Stimulated activated memory B cell treated with anti-CD40 and anti-IgM and Interleukin-4, amounts not matched to agents 10 μg/mL and 1 μg/mL and 100 μg/mL, for 72 hours (primary cell): ENCODE results near the gene COG3.
"Not testable (repeated sequence)": the region's sequence is repeated elsewhere in the genome, so short reads cannot be mapped to it uniquely, and the experiment has no call there.

Experiments used
- ATAC-seq: fragments of 150-1000 bp; cut with Tn5 transposase; 2 replicates; pipeline ENCODE4 v1.10.0; 2021
- H3K27ac Mint-ChIP-seq: one replicate; pipeline ENCODE4 v1.8.0; 2022; ENCODE audit warnings: mild to moderate bottlenecking, mixed read lengths
- H3K27me3 Mint-ChIP-seq: one replicate; pipeline ENCODE4 v1.8.0; 2022; ENCODE audit warnings: mixed read lengths
- H3K36me3 Mint-ChIP-seq: one replicate; pipeline ENCODE4 v1.8.0; 2022; ENCODE audit warnings: mixed read lengths
- H3K4me1 Mint-ChIP-seq: one replicate; pipeline ENCODE4 v1.8.0; 2022; ENCODE audit warnings: mixed read lengths
- H3K4me3 Mint-ChIP-seq: one replicate; pipeline ENCODE4 v1.8.0; 2022; ENCODE audit warnings: mild to moderate bottlenecking, moderate library complexity, mixed read lengths
- H3K9me3 Mint-ChIP-seq: one replicate; pipeline ENCODE4 v1.8.0; 2022; ENCODE audit warnings: mixed read lengths

COG3 gene

GRCh38 chr13:45464687-45465453 is at the start of gene COG3:
Gene COG3 (plus strand): TSS chr13:45464939. CDS start chr13:45465037, 98 bp downstream.
- Mint-ChIP-seq H3K27me3 (peaks cover under 1% of the 10 kb centered on the region), H3K4me1 (peaks cover 40% of the 10 kb centered on the region), H3K27ac (peak within 1 kb of the TSS; percentile 92), H3K36me3 (peaks cover 4% of the 10 kb centered on the region), H3K9me3 (no peaks in the 10 kb centered on the region), H3K4me3 (peak within 1 kb of the TSS; percentile 91)
- ATAC-seq, result peak; percentile 99

GRCh38 chr13:45415112-45415511 is 49.6 kb upstream of the COG3 start:
- no peak overlapping the region for H3K4me3 Mint-ChIP-seq
- H3K4me1 Mint-ChIP-seq, result peaks cover 22% of the 10 kb centered on the region

GRCh38 chr13:45416516-45417128 is 48.1 kb upstream of the COG3 start:
- no peaks in the 10 kb centered on the region for H3K9me3 Mint-ChIP-seq
- peak overlapping the region; percentile 86 for H3K4me3 Mint-ChIP-seq
- H3K27ac Mint-ChIP-seq, result peak overlapping the region; percentile 98
- H3K27me3 Mint-ChIP-seq, result no peaks in the 10 kb centered on the region
- H3K4me1 Mint-ChIP-seq, result peaks cover 22% of the 10 kb centered on the region
- H3K36me3 Mint-ChIP-seq, result no peaks in the 10 kb centered on the region
- ATAC-seq, result no peak

More at GRCh38 chr13:45415112-45415511, 49.6 kb upstream of the COG3 start:
- no peak overlapping the region for H3K27ac Mint-ChIP-seq
- H3K36me3 Mint-ChIP-seq, result peaks cover 12% of the 10 kb centered on the region
- H3K9me3 Mint-ChIP-seq, result no peaks in the 10 kb centered on the region
- ATAC-seq, result no peak
- no peaks in the 10 kb centered on the region for H3K27me3 Mint-ChIP-seq

- peak within 1 kb of the TSS; percentile 86 for H3K4me3 Mint-ChIP-seq
- peak; percentile 99 for ATAC-seq
- H3K36me3 Mint-ChIP-seq, result no peaks in the 10 kb centered on the region
These were observed 46.8 kb upstream of the COG3 start, which contains the start of gene SLC25A30 for GRCh38 chr13:45417790-45418534. Gene SLC25A30 (minus strand): TSS chr13:45418373. CDS start chr13:45411425, 6,948 bp downstream.

GRCh38 chr13:45419389-45419788 is 45.4 kb upstream of the COG3 start:
- not testable (repeated sequence) for H3K36me3 Mint-ChIP-seq, H3K4me3 Mint-ChIP-seq, H3K9me3 Mint-ChIP-seq, H3K27me3 Mint-ChIP-seq, ATAC-seq, H3K27ac Mint-ChIP-seq
- peaks cover 17% of the 10 kb centered on the region for H3K4me1 Mint-ChIP-seq

More at GRCh38 chr13:45417790-45418534, 46.8 kb upstream of the COG3 start, which contains the start of gene SLC25A30:
- Mint-ChIP-seq H3K9me3 (no peaks in the 10 kb centered on the region), H3K27ac (peak within 1 kb of the TSS; percentile 98), H3K27me3 (no peaks in the 10 kb centered on the region), H3K4me1 (peaks cover 22% of the 10 kb centered on the region)

- Mint-ChIP-seq H3K9me3 (no peaks in the 10 kb centered on the region), H3K4me3 (peak overlapping the region; percentile 19), H3K27ac (no peak overlapping the region), H3K36me3 (no peaks in the 10 kb centered on the region), H3K4me1 (peaks cover 11% of the 10 kb centered on the region), H3K27me3 (no peaks in the 10 kb centered on the region)
- ATAC-seq, result no peak
These were observed 44.8 kb upstream of the COG3 start for GRCh38 chr13:45419945-45420344.

GRCh38 chr13:45422731-45423292 is 41.9 kb upstream of the COG3 start:
- Mint-ChIP-seq H3K9me3 (no peaks in the 10 kb centered on the region), H3K4me3 (no peak overlapping the region), H3K36me3 (no peaks in the 10 kb centered on the region), H3K27me3 (no peaks in the 10 kb centered on the region), H3K27ac (no peak overlapping the region), H3K4me1 (no peaks in the 10 kb centered on the region)
- ATAC-seq, result no peak

GRCh38 chr13:45426056-45426841 is 38.5 kb upstream of the COG3 start:
- not testable (repeated sequence) for H3K9me3 Mint-ChIP-seq, ATAC-seq, H3K4me3 Mint-ChIP-seq, H3K4me1 Mint-ChIP-seq, H3K36me3 Mint-ChIP-seq, H3K27me3 Mint-ChIP-seq, H3K27ac Mint-ChIP-seq

- H3K36me3 Mint-ChIP-seq, result no peaks in the 10 kb centered on the region
- no peak for ATAC-seq
- no peaks in the 10 kb centered on the region for H3K27me3 Mint-ChIP-seq
- H3K27ac Mint-ChIP-seq, result no peak overlapping the region
- H3K4me1 Mint-ChIP-seq, result no peaks in the 10 kb centered on the region
- H3K4me3 Mint-ChIP-seq, result no peak overlapping the region
- no peaks in the 10 kb centered on the region for H3K9me3 Mint-ChIP-seq
These were observed 31.9 kb upstream of the COG3 start for GRCh38 chr13:45432737-45433380.

GRCh38 chr13:45433381-45433790 is 31.4 kb upstream of the COG3 start:
- no peak overlapping the region for H3K4me3 Mint-ChIP-seq
- H3K27ac Mint-ChIP-seq, result no peak overlapping the region
- no peaks in the 10 kb centered on the region for H3K27me3 Mint-ChIP-seq
- no peak for ATAC-seq
- H3K9me3 Mint-ChIP-seq, result no peaks in the 10 kb centered on the region
- no peaks in the 10 kb centered on the region for H3K36me3 Mint-ChIP-seq
- H3K4me1 Mint-ChIP-seq, result no peaks in the 10 kb centered on the region

GRCh38 chr13:45434556-45435371 is 30.0 kb upstream of the COG3 start:
- Mint-ChIP-seq H3K27ac (no peak overlapping the region), H3K4me1 (peaks cover under 1% of the 10 kb centered on the region), H3K36me3 (no peaks in the 10 kb centered on the region), H3K4me3 (no peak overlapping the region), H3K27me3 (no peaks in the 10 kb centered on the region), H3K9me3 (no peaks in the 10 kb centered on the region)
- no peak for ATAC-seq

- H3K4me3 Mint-ChIP-seq, result no peak overlapping the region
- no peaks in the 10 kb centered on the region for H3K36me3 Mint-ChIP-seq
- H3K27ac Mint-ChIP-seq, result no peak overlapping the region
- H3K27me3 Mint-ChIP-seq, result no peaks in the 10 kb centered on the region
- ATAC-seq, result no peak
- H3K9me3 Mint-ChIP-seq, result no peaks in the 10 kb centered on the region
- H3K4me1 Mint-ChIP-seq, result peaks cover 14% of the 10 kb centered on the region
These were observed 28.4 kb upstream of the COG3 start for GRCh38 chr13:45436332-45436731.

- Mint-ChIP-seq H3K4me1 (peaks cover 21% of the 10 kb centered on the region), H3K36me3 (no peaks in the 10 kb centered on the region), H3K4me3 (no peak overlapping the region), H3K9me3 (no peaks in the 10 kb centered on the region), H3K27me3 (no peaks in the 10 kb centered on the region), H3K27ac (no peak overlapping the region)
- ATAC-seq, result no peak
These were observed 27.8 kb upstream of the COG3 start for GRCh38 chr13:45436953-45437352.
